Activated CD8-positive, alpha-beta memory T cell treated with anti-CD3 and anti-CD28 coated beads, Interleukin-2, amount 50 U/mL, for 4 hours (primary cell): ENCODE measurements around the gene TMEM239.

Experiments
- DNase-seq: peaks from one replicate; pipeline ENCODE4 v3.0.0-alpha.2; 2020

The TMEM239 gene

DNA sequence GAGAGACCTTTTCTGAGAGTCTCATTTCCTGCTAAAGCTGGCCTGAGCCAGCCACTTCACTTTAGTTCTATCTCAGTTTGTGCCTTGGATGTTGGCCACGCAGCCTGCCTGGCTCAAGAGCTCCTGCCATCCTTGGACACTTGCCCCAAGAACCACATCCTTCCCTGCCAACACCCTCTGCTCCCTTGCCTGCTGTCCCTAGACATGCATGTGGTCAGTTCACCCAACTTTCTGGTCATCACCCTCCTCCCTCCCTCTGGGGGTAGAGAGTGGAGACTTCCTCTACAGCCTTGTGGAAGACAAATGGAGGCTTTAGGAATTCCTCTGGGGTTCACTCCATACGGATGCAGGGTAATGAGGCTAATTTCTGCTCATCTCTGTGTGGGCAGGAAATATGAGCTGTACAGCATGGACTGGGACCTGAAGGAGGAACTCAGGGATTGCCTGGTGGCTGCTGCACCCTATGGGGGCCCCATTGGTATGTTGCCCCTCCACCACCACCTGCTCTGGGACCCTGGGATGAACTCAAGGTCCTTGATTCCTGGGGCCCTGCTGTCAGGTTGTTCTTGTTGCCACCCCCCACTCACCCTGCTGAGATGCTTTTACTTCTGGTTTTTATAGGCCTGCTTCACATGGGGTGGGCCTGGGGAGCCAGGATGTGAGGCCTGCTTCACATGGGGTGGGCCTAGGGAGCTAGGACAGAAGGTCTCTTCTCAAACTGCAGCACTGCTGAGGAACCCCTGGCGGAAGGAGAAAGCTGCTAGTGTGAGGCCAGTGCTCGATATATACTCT lies 43.4 kb downstream of the TMEM239 start:
- DNase-seq = no peak

DNA sequence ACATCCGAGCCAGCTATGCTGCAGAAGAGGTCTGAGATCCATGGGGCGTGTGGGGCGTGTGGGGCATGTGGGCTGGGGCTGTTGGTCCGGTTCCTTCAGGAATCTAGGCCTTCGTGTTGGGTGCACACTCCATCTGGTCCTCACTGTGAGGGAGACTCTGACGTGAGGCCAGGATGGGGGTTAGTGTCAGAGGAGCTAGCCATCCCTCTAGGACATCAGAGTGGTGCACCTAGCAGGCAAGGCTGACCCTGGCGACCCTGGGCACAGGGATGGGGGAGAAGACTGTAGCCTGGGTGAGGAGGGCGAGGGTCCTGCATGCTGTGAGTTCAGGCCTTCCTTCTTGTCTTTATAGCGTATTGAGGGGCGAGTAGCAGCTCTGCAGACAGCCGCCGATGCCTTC lies 48.5 kb downstream of the TMEM239 start:
- DNase-seq = no peak

DNA sequence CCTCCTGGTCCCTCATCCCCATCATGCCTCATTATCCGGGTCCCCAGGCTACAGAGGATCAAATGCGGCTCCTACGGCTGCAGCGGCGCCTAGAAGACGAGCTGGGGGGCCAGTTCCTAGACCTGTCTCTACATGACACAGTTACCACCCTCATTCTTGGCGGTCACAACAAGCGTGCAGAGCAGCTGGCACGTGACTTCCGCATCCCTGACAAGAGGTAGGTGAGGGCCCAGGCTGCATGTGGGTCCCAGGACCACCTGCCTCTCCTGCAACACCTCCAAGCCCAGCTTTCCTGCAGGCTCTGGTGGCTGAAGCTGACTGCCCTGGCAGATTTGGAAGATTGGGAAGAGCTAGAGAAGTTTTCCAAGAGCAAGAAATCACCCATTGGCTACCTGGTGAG lies 48.9 kb downstream of the TMEM239 start:
- DNase-seq = no peak

DNA sequence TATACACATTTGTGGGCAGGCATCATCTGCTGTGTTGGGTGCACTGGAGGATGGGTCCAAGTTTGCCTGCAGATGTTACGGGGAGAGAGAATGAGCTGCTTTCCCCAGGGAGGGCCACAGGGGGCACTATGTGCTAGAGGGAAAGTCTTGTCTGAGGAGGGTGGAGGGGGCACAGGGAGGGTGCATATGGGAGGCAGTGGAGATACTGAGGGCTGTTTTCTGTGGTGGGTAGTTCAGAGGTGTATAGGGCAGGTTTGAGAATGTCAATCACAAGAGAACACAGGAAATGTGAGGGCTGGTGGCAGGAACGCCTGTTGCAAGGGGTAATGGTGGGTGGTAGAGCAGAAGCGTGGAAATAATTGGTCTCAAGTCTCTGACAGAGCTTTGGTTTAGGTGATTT lies 49.5 kb downstream of the TMEM239 start:
- peak; percentile 42 for DNase-seq

DNA sequence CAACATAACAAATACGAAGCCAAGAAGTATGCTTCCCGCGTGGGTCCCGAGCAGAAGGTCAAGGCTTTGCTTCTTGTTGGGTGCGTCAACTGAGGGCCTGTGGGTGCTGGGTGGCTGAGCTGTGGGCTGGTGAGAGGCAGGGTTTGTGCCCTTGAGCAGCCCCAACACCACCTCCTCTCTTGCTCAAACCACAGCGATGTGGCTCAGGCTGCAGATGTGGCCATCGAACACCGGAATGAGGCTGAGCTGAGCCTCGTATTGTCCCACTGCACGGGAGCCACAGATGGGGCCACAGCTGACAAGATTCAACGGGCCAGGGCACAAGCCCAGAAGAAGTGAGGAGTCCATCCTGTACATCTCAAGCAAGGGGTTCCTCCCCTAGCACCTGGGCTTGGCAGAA lies 50.1 kb downstream of the TMEM239 start:
- DNase-seq = no peak

DNA sequence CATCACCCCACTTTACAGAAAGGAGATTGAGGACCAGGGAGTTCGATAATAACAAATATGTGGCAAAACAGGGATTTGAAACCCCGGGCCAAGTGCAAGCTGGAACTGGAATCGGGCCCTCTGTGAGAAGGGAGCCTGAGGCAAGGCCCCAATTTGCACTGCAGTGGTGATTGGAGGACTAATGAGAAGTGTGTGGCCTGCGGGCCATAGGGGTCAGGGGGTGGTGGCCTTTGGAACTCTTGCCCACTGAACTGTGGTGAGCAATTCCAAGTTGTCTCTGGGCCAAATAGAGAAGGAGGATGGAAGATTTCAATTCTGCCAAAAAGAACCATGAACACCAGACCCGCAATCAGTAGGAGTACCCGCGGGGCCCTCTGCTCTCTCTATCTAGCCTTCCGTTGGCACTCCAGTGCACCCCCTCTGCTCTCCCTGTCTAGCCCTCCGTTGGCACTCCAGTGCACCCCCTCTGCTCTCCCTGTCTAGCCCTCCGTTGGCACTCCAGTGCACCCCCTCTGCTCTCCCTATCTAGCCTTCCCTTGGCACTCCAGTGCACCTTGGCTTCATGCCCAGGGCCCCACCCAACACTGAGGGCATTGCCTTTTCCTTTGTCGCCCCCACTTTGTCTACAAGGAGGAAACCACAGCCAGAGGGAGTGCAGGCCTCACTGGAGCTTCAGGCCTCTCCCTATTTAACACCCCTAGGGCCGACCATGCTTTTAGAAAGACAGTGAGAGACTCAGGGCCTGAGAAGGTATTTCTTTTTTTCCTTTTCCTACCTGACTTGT lies 51.1 kb downstream of the TMEM239 start:
- DNase-seq = no peak
